ENCODE data around the gene TOMT.

The TOMT gene, protein sequence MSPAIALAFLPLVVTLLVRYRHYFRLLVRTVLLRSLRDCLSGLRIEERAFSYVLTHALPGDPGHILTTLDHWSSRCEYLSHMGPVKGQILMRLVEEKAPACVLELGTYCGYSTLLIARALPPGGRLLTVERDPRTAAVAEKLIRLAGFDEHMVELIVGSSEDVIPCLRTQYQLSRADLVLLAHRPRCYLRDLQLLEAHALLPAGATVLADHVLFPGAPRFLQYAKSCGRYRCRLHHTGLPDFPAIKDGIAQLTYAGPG

DNA sequence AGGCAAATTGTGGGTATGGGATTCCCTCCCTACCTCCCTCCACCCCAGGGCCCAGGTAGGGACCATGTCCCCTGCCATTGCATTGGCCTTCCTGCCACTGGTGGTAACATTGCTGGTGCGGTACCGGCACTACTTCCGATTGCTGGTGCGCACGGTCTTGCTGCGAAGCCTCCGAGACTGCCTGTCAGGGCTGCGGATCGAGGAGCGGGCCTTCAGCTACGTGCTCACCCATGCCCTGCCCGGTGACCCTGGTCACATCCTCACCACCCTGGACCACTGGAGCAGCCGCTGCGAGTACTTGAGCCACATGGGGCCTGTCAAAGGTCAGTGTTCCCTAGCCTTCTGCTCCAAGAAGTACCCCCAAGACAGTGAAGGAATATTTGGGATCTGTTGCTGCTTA, at the start of gene TOMT:
Gene TOMT, plus strand, starts transcription at position 37 of the 400 bp plus-strand sequence. Its CDS starts 28 bp downstream, at position 65.
- H3K4me3 ChIP-seq (ENCODE audit: low read depth, low read length), result no peak within 1 kb of the TSS

DNA sequence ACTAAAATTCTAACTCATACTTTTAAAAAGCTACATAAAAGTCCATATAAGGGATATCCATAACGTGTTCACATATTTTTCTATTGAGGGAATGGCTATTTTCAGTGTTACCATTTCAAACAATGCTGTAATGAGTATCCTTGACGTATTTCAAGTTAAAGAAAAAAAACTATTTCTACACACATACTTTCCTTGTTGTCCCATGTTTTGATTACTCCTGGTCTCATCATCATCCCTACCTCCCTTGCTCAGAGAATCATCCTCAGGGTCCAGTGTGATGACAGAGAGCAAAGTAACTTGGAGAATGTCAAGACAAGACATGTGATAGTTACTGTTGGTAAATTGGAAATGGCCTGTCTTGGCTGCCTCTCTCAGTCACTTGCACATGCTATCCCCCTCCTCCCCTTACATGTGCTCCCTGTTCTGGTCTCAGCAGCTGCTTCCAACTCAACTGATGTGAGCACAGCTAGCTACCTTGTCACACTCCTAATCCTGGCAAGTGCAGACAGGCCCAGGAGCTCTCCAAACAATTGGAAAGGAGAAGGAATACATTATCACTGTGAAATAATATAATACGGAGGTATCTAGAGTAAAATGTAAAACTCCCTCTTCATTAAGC, 47.2 kb upstream of the TOMT start:
- H3K4me3 ChIP-seq (ENCODE audit: low read depth, low read length), result no peak overlapping the region

DNA sequence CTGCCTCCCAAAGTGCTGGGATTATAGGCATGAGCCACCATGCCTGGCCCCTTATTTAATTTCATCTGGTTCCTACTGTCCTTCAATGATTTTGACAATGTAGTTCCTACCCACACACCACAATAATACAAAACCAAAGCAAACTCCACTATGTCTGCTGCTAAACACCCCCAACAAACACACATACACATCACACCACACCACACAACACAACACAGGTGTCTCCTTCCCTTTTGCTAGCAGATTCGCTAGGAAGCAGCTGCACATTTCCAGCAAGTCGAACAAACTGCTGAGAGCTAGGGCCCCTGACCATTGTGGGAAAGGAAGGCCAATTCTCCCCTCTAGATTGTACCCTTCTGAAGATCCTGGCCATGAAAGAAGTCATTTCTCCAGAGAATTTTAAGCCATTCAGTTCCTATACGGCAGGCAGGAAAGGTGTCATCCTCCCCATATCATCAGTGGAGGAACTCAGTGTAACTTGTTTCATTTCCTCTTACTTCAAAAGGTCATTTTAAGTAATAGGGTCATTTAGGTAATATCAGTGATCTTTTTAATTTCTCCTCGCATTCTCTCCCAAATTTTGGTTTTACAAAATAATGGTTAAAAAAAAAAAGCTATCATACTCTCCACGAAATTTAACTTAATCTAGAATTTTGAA, 43.9 kb upstream of the TOMT start:
- no peak overlapping the region for H3K4me3 ChIP-seq (ENCODE audit: low read depth, low read length)

DNA sequence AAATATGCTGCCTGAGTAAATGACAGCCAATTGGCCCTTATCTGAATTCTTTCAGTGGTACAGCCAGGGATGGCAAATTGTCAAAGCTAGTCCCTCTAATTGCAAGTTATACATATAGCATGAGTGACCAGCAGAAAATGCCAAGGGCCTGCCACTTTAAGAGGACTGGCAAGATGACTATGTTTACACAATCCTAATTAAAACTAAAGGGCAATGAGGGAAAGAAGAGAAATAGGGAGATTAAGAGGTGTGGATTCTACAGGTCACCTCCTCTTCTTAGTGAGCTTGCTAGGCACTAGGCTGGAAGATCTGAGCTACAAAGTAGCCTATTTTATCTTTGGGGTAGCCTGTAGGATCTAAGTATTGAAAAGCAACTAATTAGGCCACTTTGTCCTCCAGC, 38.9 kb upstream of the TOMT start:
- H3K4me3 ChIP-seq (ENCODE audit: low read depth, low read length), result no peak overlapping the region

DNA sequence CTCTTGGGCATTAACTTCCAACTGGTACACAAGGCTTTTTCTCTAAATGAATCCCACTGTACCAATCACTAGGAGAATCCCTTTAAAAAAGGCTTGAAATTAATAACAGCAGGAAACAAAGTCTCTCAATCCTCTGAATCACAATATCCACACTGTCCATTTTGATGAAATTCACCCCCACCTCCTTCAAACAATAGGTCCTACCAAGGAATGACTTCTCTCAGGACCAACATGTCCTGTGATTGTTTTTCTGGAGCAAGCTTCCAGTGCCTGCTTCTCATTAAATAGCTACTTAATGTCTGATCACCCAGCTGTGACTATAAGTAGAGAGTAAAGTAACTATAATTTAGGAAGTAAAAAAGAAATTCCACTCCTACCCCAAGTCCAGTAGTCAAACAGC, 38.5 kb upstream of the TOMT start:
- no peak overlapping the region for H3K4me3 ChIP-seq (ENCODE audit: low read depth, low read length)

DNA sequence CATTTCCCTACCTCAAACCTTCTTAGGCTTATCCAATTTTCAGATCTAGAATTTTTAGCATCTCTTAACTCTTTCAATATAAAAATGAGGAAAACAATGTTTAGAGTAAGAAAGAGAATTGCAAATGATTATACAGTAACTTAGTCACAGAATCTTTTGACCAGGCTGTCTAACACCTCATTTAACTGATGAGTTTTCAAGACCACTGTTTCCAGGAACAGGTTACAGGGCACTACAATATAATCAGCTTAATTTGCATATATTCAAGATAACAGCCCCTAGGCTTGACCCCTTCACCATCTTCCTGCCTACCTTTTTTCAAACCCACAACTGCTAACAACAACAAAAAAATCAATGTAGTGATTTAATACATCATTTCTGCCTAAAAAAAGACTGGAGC, 38.0 kb upstream of the TOMT start:
- no peak overlapping the region for H3K4me3 ChIP-seq (ENCODE audit: low read depth, low read length)

DNA sequence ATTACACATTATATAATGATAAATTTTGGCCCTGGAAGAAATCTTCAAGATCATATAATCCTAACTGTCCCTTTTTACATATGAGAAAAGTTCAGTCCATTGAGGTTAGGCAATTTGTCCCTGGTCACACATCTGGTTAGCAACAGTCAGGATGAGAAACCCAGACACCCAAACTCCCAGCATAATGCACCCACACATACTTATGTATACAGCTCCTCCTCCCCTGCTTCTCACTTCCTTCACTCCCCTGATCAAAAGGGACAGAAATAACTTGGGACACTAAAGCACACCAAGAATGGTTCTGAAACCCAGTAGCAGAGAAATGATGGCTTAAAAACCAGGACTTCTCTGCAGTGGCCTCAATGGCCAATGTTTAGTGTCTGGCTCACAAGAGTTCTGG, 36.5 kb upstream of the TOMT start:
- H3K4me3 ChIP-seq (ENCODE audit: low read depth, low read length), result no peak overlapping the region

DNA sequence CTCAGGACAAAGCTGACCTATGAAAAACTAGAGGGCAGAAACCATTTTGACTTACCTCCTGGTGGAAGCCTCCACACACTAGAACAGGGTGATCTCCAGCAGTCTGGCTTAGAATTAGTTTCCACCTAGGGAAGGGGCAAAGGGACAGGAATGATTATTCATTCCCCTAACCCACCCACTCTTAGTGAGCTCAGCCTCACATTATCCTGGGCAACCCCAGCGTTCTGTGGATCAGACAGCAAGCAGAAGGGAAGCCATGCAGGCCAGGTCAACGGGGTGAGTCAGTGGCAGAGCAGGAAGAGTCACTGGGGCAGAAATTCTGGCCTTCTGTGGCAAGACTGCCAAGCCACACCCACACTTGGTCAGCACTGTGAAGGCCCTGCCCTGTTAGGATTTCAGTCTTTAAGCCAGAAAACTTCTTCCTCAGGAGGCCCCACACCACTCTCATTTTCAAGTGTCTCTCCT, 35.9 kb upstream of the TOMT start:
- H3K4me3 ChIP-seq (ENCODE audit: low read depth, low read length), result no peak overlapping the region

DNA sequence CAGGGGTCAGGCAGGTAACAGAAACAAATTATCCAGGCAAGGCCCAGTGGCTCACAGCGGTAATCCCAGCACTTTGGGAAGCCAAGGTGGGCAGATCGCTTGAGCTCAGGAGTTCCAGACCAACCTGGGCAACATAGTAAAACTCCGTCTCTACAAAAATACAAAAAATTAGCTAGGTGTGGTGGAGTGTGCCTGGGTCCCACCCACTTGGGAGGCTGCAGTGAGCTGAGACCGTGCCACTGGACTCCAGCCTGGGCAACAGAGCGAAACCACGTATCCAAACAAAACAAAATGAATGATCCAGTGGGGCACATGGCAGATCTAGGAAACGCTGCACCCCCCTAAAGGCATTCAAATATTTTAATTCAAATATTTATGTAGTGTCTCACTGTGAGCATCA, 35.2 kb upstream of the TOMT start:
- H3K4me3 ChIP-seq (ENCODE audit: low read depth, low read length), result no peak overlapping the region

DNA sequence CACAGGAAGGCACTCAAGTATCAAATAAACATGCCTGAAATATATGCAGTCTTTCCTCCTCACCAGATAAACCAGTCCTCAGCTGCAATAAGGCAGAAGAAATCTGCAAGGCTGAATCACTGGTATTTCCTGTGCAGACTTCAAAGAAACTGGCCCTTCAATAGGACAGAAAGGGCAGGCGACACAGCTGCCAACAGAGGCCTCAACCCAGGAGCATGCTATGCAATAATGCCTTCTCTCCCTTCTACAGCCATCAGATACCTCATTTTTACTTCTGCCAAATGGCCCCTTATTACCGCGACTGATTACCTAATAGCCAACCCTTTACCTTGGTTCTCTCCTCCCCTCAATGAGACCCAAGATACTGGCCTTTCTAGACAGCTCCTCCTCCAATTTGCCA, 33.4 kb upstream of the TOMT start:
- no peak overlapping the region for H3K4me3 ChIP-seq (ENCODE audit: low read depth, low read length)

DNA sequence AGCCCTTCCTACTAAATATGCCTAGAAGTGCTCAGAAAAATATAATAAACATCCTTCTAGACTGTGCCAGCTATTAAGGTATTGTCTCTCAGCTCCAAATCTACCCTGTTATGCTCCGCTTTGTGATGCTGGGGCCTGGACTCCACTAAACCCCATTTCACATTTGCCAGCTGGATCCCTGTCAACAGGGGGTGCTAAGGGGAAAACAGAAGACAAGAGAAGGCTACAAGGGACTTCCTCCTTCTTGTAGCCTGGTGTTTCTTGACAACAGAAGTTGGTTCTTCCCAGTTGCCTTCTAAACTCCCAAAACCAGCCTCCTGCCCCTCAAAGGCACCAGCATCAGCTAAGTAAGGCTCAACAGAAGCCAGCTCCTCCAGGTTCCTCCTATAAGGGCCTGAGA, 30.6 kb upstream of the TOMT start:
- no peak overlapping the region for H3K4me3 ChIP-seq (ENCODE audit: low read depth, low read length)

DNA sequence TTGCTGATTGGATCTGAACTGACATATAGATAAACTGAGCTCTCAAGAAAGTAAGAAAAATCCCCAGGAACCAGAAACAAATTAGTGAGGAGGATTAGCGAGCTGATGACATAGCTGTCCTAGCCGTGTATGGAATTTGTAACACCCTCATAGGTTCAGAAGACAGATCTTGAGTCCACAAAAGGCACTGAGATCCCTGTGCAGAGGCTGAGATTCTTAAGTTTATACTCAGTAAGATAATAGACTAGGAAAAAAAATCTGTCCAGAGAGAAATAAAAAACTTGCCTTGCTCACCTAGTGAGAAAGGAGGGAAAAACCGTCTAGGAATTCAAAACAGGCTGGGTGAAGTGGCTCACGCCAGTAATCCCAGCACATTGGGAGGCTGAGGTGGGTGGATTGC, 30.0 kb upstream of the TOMT start:
- H3K4me3 ChIP-seq (ENCODE audit: low read depth, low read length), result no peak overlapping the region

DNA sequence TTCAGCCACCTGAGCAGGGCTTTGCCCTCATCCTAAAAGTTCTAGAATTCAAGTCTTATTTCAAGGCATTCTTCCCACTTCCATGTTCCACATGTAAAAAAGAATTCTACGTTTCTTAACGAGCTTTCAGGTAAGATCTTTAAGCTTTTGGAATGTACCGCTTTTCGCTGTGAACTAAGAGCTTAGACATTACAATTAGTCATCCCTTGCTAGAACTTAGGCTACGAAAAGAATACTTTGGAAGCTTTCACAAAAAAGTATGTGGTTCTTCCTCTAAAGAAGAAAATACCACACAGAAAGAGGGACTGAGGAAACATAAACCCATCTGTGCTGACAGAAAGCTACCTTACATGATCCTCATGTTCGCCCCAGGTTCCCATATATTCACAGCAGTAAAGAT, 27.2 kb upstream of the TOMT start:
- no peak overlapping the region for H3K4me3 ChIP-seq (ENCODE audit: low read depth, low read length)

DNA sequence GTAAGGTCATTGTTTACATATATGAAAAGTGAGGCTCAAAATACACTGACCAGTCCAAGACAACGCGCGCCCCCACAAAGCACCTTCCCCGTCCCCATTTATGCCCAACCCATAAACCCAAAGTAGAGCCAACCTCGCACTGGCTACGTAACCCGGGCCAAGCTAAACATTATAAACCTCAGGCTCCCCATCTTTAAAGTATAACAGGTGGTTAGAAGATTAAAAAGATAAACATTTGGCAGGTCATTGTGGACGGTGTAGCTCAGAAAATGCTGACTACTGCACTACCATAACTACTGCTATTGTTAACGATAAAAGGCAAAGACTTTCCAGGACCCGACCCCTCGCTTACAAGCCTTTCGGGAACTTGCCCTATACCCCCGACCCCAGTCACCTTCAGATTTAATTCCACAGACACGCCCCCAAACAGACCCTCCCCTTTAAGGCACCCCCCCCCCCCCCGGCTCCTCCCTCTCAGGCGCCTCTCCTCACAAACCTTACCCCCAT, 25.9 kb upstream of the TOMT start:
- peak overlapping the region; percentile 86 for H3K4me3 ChIP-seq (ENCODE audit: low read depth, low read length)

DNA sequence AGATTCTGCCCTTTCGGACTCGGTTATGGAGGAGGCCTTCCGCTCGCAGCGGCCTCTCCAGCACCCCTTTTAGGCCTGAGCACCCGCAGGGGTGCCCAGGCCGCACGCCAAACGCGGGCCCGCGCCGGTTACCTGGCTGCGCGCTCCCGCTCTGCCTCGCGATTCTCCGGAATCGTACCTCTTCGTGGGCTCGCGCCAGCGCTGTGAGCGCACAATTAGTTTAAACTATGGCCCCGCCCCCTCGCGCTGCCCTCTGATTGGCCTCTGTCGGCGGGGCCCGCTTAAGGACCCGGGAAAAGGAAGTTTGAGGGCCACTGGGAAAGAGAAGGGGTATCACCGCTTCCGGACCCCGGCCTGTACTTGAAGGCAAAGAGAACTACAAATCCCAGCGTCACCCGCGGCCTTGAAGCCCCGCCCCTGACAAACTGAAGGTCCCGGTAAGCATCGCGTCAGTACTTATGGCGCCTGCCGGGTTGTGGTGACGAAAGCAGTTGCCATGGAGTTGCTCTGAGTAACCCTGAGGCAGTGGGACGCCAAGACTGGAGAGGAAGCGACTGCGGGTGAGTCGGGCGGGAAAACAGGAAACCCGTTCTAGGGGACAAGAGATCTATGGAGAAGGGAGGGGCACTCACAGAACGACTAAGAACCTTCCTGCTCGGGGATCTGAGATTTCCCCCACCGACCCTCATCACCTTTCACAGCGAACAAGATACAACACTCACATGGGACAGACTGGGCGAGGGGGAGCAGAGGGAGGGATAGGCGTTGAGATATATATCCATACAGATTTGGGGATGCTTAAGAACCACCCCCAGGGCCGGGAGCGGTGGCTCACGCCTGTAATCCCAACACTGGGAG, 25.2 kb upstream of the TOMT start, which contains the start of the genes LRRC51 and NUMA1:
Gene LRRC51, plus strand, starts transcription at position 525 of the 858 bp plus-strand sequence. CDS start 8,234 bp downstream, outside the sequence.
Gene NUMA1, minus strand, starts transcription at position 217 of the 858 bp plus-strand sequence. CDS start 44,599 bp downstream, outside the sequence.
- peak within 1 kb of the TSS; percentile 86 for H3K4me3 ChIP-seq (ENCODE audit: low read depth, low read length)

DNA sequence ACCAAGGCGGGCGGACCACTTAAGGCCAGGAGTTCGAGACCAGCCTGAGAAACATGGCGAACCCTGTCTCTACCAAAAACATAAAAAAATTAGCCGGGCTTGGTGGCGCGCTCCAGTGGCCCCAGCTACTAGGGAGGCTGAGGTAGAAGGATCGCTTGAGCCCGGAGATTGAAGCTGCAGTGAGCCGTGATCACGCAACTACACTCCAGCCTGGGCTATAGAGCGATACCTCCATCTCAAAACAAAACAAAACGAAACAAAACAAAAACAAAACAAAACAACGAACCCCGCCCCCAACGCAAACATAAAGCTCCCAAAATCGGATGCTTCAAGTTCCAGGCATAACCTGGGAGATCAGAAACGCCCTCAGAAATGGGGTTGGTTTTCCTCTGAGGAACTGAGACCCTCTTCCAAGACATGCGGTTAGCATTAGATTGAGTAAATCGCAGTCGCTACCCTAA, 24.5 kb upstream of the TOMT start:
- H3K4me3 ChIP-seq (ENCODE audit: low read depth, low read length), result peak overlapping the region; percentile 52

DNA sequence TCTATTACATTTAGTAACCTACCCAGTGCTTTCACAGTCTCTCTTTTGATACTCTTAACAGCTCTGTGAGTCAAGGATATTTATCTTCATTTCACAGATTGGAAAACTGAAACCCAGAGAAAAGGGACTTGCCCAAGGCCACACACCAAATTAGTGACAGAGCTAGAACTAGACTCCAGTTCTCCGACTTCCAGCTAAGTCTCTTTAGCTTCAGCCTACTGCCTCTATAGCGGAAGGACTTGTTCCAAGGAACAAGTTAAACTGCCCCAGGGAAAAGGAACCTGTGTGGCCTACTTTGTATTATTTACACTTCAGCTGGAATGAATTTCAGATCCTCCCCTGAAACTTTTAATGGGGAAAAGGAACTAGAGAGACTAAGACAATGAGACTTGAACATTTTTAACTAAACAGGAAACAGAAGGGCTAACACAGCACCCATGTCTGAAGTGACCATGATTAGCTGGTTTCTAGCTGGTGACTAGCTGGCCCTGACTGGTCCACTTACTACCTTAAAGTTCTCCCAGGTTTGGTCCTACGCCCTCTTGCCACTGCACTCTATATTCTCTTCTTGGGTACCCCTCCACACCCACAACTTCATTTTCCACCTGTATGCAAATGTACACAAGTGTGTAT, 23.8 kb upstream of the TOMT start:
- no peak overlapping the region for H3K4me3 ChIP-seq (ENCODE audit: low read depth, low read length)

DNA sequence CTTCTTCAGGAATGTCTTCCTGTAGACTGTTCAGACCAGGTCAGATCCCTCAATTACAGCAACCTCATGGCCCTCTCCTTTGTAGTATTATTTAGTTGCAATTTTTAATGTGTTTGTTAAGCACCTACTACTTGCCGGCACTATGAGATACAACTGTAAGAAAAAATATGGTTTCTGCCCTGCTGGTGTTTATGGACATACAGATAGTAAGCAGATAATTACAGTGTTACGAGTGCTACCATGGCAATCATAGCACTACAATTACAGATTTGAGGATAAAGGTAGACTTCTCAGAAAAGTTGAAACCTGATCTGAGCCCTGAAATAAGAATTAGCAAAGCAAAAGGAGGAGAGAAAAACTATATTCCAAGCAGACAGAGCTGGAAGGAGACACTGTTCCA, 22.3 kb upstream of the TOMT start:
- no peak overlapping the region for H3K4me3 ChIP-seq (ENCODE audit: low read depth, low read length)

DNA sequence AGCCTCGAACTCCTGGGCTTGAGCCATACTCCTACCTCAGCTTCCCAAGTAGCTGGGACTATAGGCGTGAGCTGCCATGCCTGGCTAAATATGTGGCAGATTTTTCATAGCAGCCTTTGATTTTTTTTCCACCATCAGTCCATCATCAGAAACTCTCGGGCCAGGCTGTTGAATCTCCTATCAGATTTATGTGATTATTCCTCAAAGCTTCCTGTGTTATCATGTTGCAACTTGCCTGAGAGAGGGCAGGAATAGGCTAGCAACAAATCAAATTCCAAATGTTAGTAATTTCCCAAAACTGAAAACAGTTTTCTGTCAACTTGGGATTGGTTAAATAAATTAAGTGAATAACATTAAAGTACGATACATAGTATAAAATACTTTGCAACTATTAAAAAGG, 21.6 kb upstream of the TOMT start:
- no peak overlapping the region for H3K4me3 ChIP-seq (ENCODE audit: low read depth, low read length)

DNA sequence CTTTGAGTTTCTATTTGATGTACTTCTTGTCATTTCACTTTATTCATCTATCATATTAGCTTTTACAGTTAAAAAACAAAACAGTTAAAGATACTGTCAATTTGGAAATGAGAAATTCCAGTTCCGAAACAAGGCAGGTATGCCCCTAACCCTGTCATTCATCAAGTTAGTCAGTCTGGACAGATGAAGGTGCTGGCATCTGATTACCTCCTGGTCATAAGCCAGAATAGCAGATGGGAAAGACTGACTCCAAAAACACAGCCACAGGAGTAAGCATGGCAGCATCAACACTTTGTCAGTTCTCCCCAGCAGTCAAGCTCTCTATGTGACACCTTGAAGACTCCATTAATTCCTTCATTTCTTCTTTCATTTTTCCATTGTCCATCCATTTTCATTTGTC, 20.8 kb upstream of the TOMT start:
- H3K4me3 ChIP-seq (ENCODE audit: low read depth, low read length), result no peak overlapping the region
